NCI-H2227 (cell line): ENCODE results near the gene TTC33.
"Not testable (repeated sequence)": the region's sequence is repeated elsewhere in the genome, so short reads cannot be mapped to it uniquely, and the experiment has no call there.

Experiments
- DNase-seq: peaks from one replicate; lab custom pipeline; 2025; ENCODE audit not compliant: unreplicated experiment; lab: John Stamatoyannopoulos, UW

Gene TTC33

GRCh38 chr5:40680741-40681362 lies 74.9 kb downstream of the TTC33 start:
- DNase-seq, result no peak

GRCh38 chr5:40679913-40680681 lies 75.7 kb downstream of the TTC33 start, which contains the start of gene PTGER4:
Gene PTGER4 (plus strand): TSS chr5:40679915. CDS start chr5:40680994, 1,079 bp downstream.
- peak; percentile 41 for DNase-seq

GRCh38 chr5:40679148-40679912 lies 76.4 kb downstream of the TTC33 start:
- peak; percentile 75 for DNase-seq

- DNase-seq, result no peak
These were observed 77.2 kb downstream of the TTC33 start for GRCh38 chr5:40678460-40679147.

GRCh38 chr5:40678026-40678425 lies 77.7 kb downstream of the TTC33 start:
- DNase-seq, result no peak

GRCh38 chr5:40677456-40677855 lies 78.3 kb downstream of the TTC33 start:
- no peak for DNase-seq

GRCh38 chr5:40676613-40677343 lies 79.0 kb downstream of the TTC33 start:
- peak; percentile 41 for DNase-seq

GRCh38 chr5:40675396-40676133 lies 80.2 kb downstream of the TTC33 start:
- DNase-seq, result no peak

- no peak for DNase-seq
These were observed 81.0 kb downstream of the TTC33 start for GRCh38 chr5:40674661-40675235.

GRCh38 chr5:40672425-40672824 lies 83.3 kb downstream of the TTC33 start:
- DNase-seq, result no peak

GRCh38 chr5:40669606-40670390 lies 86.0 kb downstream of the TTC33 start:
- no peak for DNase-seq

- no peak for DNase-seq
These were observed 88.5 kb downstream of the TTC33 start for GRCh38 chr5:40667161-40667663.

- DNase-seq, result no peak
These were observed 89.1 kb downstream of the TTC33 start for GRCh38 chr5:40666657-40667056.

- no peak for DNase-seq
These were observed 90.0 kb downstream of the TTC33 start for GRCh38 chr5:40665635-40666298.

- DNase-seq, result no peak
These were observed 95.0 kb downstream of the TTC33 start for GRCh38 chr5:40660751-40661150.

- no peak for DNase-seq
These were observed 99.0 kb downstream of the TTC33 start for GRCh38 chr5:40656766-40657165.

- DNase-seq, result not testable (repeated sequence)
These were observed 99.7 kb downstream of the TTC33 start for GRCh38 chr5:40656091-40656490.

- no peak for DNase-seq
These were observed 100.6 kb downstream of the TTC33 start for GRCh38 chr5:40655138-40655537.
